B cell (primary cell): ENCODE data around the gene CCDC86. TPM values are rescaled to one million over a fixed set of nuclear protein-coding genes. Genes with fewer than 3 reads are reported as not detected.

ENCODE experiments used
- ATAC-seq: fragments of 200-7000 bp; cut with Tn5 transposase; one replicate; pipeline ENCODE4 v1.10.0; 2021; ENCODE audit warnings: low read depth, mild to moderate bottlenecking, moderate number of reproducible peaks, moderate library complexity
- CTCF ChIA-PET: fragments of 350-600 bp; sonication (Branson Sonifier 250); formaldehyde crosslinking; loops from one replicate; lab custom pipeline; 2021; ENCODE audit warnings: antibody characterized with exemption, inconsistent platforms; lab: Charles Lee
- POLR2A ChIA-PET: fragments of 350-600 bp; sonication (Branson Sonifier 250); formaldehyde crosslinking; loops from one replicate; lab custom pipeline; 2021; ENCODE audit warnings: antibody characterized with exemption; lab: Charles Lee
- DNase-seq: peaks from one replicate; pipeline ENCODE4 v3.0.0; 2013
- H2AFZ ChIP-seq: 2 replicates; pipeline ENCODE4 v1.6.1; 2012; ENCODE audit warnings: mild to moderate bottlenecking, low read depth, low read length; ENCODE audit not compliant: insufficient read depth, poor library complexity, severe bottlenecking
- H3K27ac ChIP-seq, 2 donors: 1 replicate in 1 of 2; 2 replicates in 1 of 2; pipeline ENCODE4 v1.5.1; 2012 to 2013; ENCODE audit warnings: low read length in 2 of 2, mild to moderate bottlenecking in 2 of 2, moderate library complexity in 1 of 2
- H3K27me3 ChIP-seq, 4 experiments: fragments of 200-600 bp in 1 of 4; sonication (generic) in 1 of 4; replicated peaks in 1 of 4; 1 replicate in 2 of 4; 2 replicates in 2 of 4; pipeline versions ENCODE4 v1.6.1 to v1.7.0; 2013 to 2016; ENCODE audit warnings: low read length in 3 of 4, mild to moderate bottlenecking in 2 of 4, mixed read lengths in 1 of 4, moderate library complexity in 1 of 4; ENCODE audit not compliant: insufficient read depth in 4 of 4, control insufficient read depth in 3 of 4; ENCODE audit errors: control extremely low read depth in 1 of 4
- H3K36me3 ChIP-seq, 2 experiments: replicated peaks in 1 of 2; 1 replicate in 1 of 2; 2 replicates in 1 of 2; pipeline versions ENCODE4 v1.6.1 to v1.7.1; 2013; ENCODE audit warnings: low read length in 1 of 2; ENCODE audit not compliant: insufficient read depth in 2 of 2, control insufficient read depth in 1 of 2; ENCODE audit errors: control extremely low read depth in 1 of 2, extremely low read depth in 1 of 2
- H3K4me1 ChIP-seq, 2 donors: fragments of 200-600 bp in 1 of 2; sonication (generic) in 1 of 2; 1 replicate in 1 of 2; 2 replicates in 1 of 2; pipeline versions ENCODE4 v1.5.1 to v1.6.1; 2013 to 2017; ENCODE audit warnings: low read length in 2 of 2; ENCODE audit not compliant: control insufficient read depth in 2 of 2, insufficient read depth in 2 of 2
- H3K4me2 ChIP-seq: replicated peaks from 2 replicates; pipeline ENCODE3; 2012; ENCODE audit warnings: mild to moderate bottlenecking, low read depth, low read length; ENCODE audit not compliant: poor library complexity, severe bottlenecking
- H3K4me3 ChIP-seq, 5 experiments: fragments of 200-600 bp in 1 of 5; sonication (generic) in 1 of 5; 1 replicate in 3 of 5; 2 replicates in 2 of 5; pipeline versions ENCODE4 v1.5.1 to v1.7.0; 2011 to 2016; ENCODE audit warnings: low read length in 4 of 5, mild to moderate bottlenecking in 4 of 5, low read depth in 2 of 5, control low read depth in 1 of 5, moderate library complexity in 1 of 5; ENCODE audit not compliant: insufficient read depth in 1 of 5; ENCODE audit errors: control extremely low read depth in 1 of 5, extremely low read depth in 1 of 5
- H3K79me2 ChIP-seq: fragments of 200-600 bp; sonication (generic); one replicate; pipeline ENCODE4 v1.6.0; 2016; ENCODE audit warnings: low read length; ENCODE audit not compliant: control insufficient read depth, insufficient read depth
- H3K9ac ChIP-seq: fragments of 200-600 bp; sonication (generic); 2 replicates; pipeline ENCODE4 v1.6.1; 2017; ENCODE audit warnings: mild to moderate bottlenecking, low read length, moderate library complexity
- H3K9me3 ChIP-seq, 3 donors: one replicate each; pipeline versions ENCODE4 v1.6.1 to v1.7.1; 2013; ENCODE audit warnings: low read length in 2 of 3; ENCODE audit not compliant: control insufficient read depth in 2 of 3, insufficient read depth in 1 of 3; ENCODE audit errors: control extremely low read depth in 1 of 3
- H4K20me1 ChIP-seq: 2 replicates; pipeline ENCODE4 v1.6.0; 2012; ENCODE audit warnings: mild to moderate bottlenecking, low read length; ENCODE audit not compliant: insufficient read depth, control insufficient read depth, poor library complexity, severe bottlenecking
- H3K27ac Mint-ChIP-seq: one replicate; pipeline ENCODE4 v1.8.0; 2021; ENCODE audit warnings: mixed read lengths
- H3K27me3 Mint-ChIP-seq: one replicate; pipeline ENCODE4 v1.8.0; 2021; ENCODE audit warnings: mixed read lengths
- H3K4me1 Mint-ChIP-seq: one replicate; pipeline ENCODE4 v1.8.0; 2021; ENCODE audit warnings: mixed read lengths
- H3K4me3 Mint-ChIP-seq: one replicate; pipeline ENCODE4 v1.8.0; 2021; ENCODE audit warnings: mixed read lengths
- H3K9me3 Mint-ChIP-seq: one replicate; pipeline ENCODE4 v1.8.0; 2022; ENCODE audit warnings: mixed read lengths; ENCODE audit not compliant: insufficient read depth
- EZH2 ChIP-seq: IDR thresholded peaks from 2 replicates; pipeline ENCODE4 v1.6.1; 2012; ENCODE audit warnings: borderline replicate concordance, low read depth, mild to moderate bottlenecking, moderate library complexity, low read length; ENCODE audit not compliant: insufficient read depth, poor library complexity, severe bottlenecking
- WGBS: methylation state at CpG from one replicate; pipeline ENCODE4 v1.1.5; 2013; ENCODE audit warnings: missing lambda C conversion rate; ENCODE audit not compliant: insufficient coverage; 5-methylcytosine and 5-hydroxymethylcytosine counted together
- intact Hi-C: fragments of 100-400 bp; cut with micrococcal nuclease; formaldehyde crosslinking; loops from one replicate; pipeline ENCODE4 v1.10.0; 2022
- polyA plus RNA-seq: library from polyadenylated mRNA; depleted of rRNA; stranded (reverse); fragments of >200 nt; gene quantifications from 2 replicates; pipeline ENCODE4 v1.2.3, GENCODE V29; 2012
- total RNA-seq, 2 donors: library from RNA; stranded (reverse); fragments of 120-200 nt in 1 of 2; gene quantifications; 1 replicate in 1 of 2; 2 replicates in 1 of 2; pipeline versions ENCODE4 v1.2.3 to v1.2.4, GENCODE V29; 2013 to 2022
- TF ChIP-seq, protein P1 (sequence below): fragments of 200-600 bp; IDR thresholded peaks from one replicate; pipeline ENCODE4 v1.8.0; 2022; ENCODE audit warnings: antibody characterized with exemption, mild to moderate bottlenecking

The CCDC86 gene
- total and polyA plus RNA-seq, 2 donors (not counting 1 experiment from before 2014, with no cell fraction given), result 10.5 to 12.4 TPM

DNA sequence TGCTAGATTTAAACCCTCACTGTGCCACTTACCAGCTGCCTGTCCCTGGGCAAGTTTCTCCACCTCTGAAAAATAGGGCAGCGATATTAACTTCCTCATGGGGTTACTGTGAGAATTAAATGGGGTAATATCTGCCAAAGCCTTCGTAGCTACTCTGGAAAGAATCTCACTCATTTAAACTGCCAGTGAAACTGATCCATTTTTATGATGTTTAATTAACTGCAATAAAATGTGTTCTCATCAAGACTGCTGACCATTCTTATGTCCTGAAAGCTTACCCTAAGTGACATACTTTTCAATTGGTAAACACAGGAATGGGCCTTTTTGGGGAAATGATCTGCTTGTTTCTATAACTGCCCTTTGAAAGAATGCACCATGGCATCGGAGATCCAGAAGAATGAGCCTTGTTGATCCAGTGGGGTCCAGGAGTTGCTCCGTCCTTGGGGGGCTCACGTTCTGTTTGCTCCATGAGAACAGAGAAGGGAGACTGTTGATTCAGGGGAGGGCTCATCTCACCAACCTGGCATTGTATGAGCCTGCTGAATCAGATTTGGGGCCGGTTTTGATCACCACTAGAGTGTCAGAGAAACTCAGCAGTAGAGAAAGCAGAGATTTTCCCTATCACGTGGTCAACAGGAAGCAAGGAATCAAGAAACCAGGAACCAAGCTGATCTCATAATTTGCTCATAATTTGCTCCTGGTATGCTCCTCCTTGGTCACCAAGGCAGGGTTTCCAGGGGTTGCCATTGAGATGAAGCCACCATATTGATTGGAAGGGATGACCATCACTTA is 7.0 kb upstream of the CCDC86 start:
- intact Hi-C loops, result loop anchor here (5.0 kb wide), 1 partner anchor 337 kb away; no protein-coding TSS in a partner anchor
- peaks cover 5% of the 10 kb centered on the region for H3K4me1 Mint-ChIP-seq
- no peak overlapping the region for H3K4me3 ChIP-seq
- H3K36me3 ChIP-seq, result no peaks in the 10 kb centered on the region
- ATAC-seq (no peak), DNase-seq (no peak)
- H3K9ac ChIP-seq, result no peak overlapping the region
- CTCF ChIA-PET, result no interaction called here
- no peaks in the 10 kb centered on the region for H4K20me1 ChIP-seq
- TF ChIP-seq EZH2, result no peak
- TF ChIP-seq, protein P1, sequence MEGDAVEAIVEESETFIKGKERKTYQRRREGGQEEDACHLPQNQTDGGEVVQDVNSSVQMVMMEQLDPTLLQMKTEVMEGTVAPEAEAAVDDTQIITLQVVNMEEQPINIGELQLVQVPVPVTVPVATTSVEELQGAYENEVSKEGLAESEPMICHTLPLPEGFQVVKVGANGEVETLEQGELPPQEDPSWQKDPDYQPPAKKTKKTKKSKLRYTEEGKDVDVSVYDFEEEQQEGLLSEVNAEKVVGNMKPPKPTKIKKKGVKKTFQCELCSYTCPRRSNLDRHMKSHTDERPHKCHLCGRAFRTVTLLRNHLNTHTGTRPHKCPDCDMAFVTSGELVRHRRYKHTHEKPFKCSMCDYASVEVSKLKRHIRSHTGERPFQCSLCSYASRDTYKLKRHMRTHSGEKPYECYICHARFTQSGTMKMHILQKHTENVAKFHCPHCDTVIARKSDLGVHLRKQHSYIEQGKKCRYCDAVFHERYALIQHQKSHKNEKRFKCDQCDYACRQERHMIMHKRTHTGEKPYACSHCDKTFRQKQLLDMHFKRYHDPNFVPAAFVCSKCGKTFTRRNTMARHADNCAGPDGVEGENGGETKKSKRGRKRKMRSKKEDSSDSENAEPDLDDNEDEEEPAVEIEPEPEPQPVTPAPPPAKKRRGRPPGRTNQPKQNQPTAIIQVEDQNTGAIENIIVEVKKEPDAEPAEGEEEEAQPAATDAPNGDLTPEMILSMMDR, result no peak
- no peak overlapping the region for H3K4me2 ChIP-seq
- H2AFZ ChIP-seq, result no peak overlapping the region
- no peaks in the 10 kb centered on the region for H3K79me2 ChIP-seq
- H3K4me1 ChIP-seq, result peaks cover 0 to 5% of the 10 kb centered on the region in 2 donors
- no peak overlapping the region for H3K4me3 Mint-ChIP-seq
- H3K9me3 ChIP-seq, result no peaks in the 10 kb centered on the region
- no peaks in the 10 kb centered on the region for H3K9me3 Mint-ChIP-seq
- no peak overlapping the region for H3K27ac ChIP-seq
- peaks cover 15% of the 10 kb centered on the region for H3K27me3 Mint-ChIP-seq
- WGBS, result 85% methylated on average over 5 of the region's 7 CpGs
- peaks cover 0 to 8% (median 0%) of the 10 kb centered on the region in 4 experiments for H3K27me3 ChIP-seq
- POLR2A ChIA-PET, result no interaction called here
- no peak overlapping the region for H3K27ac Mint-ChIP-seq

DNA sequence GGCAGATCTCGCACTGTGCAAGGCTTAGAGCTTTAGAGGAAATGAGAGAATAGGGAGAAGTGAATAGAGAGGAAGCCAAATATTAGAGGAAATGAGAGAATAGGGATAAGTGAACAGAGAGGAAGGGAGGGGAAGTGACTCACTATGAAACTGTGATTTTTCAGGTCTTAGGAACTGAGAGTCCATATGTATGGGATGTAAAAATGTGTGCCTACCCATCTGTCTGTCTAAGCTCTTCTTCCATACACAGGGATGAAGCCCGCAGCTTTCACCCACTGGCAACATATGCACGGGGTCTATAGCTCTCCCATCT is 6.4 kb upstream of the CCDC86 start:
- H3K9ac ChIP-seq, result no peak overlapping the region
- Mint-ChIP-seq H3K27me3 (peaks cover 15% of the 10 kb centered on the region), H3K4me1 (peaks cover 7% of the 10 kb centered on the region), H3K4me3 (no peak overlapping the region), H3K27ac (no peak overlapping the region), H3K9me3 (no peaks in the 10 kb centered on the region)
- H3K4me1 ChIP-seq, result peaks cover 0 to 5% of the 10 kb centered on the region in 2 donors
- H3K27ac ChIP-seq, result no peak overlapping the region
- no peaks in the 10 kb centered on the region for H3K9me3 ChIP-seq
- H3K27me3 ChIP-seq, result peaks cover 0 to 8% (median 0%) of the 10 kb centered on the region in 4 experiments
- H2AFZ ChIP-seq, result no peak overlapping the region
- H3K36me3 ChIP-seq, result no peaks in the 10 kb centered on the region
- no peaks in the 10 kb centered on the region for H3K79me2 ChIP-seq
- no peak for TF ChIP-seq EZH2
- TF ChIP-seq, protein P1, result no peak
- POLR2A ChIA-PET, result no interaction called here
- DNase-seq (no peak), ATAC-seq (no peak)
- 17% methylated on average over 1 of the region's 3 CpGs for WGBS
- intact Hi-C loops, result no loop called here
- no peak overlapping the region for H3K4me3 ChIP-seq
- no peaks in the 10 kb centered on the region for H4K20me1 ChIP-seq
- CTCF ChIA-PET, result no interaction called here
- no peak overlapping the region for H3K4me2 ChIP-seq
